GM23338 (cell line): ENCODE results near the gene MOB3B. TPM values are rescaled to one million over a fixed set of nuclear protein-coding genes. Genes with fewer than 3 reads are reported as not detected.

ENCODE experiments used
- ATAC-seq: fragments of 200-7000 bp; cut with Tn5 transposase; 3 replicates; pipeline ENCODE4 v1.9.1; 2020
- DNase-seq: peaks from one replicate; pipeline ENCODE4 v3.0.0-alpha.2; 2015; ENCODE audit warnings: low spot score
- H2AFZ ChIP-seq: fragments of 200-600 bp; sonication (generic); 2 replicates; pipeline ENCODE4 v1.8.0; 2016; ENCODE audit warnings: antibody characterized with exemption, mild to moderate bottlenecking, moderate library complexity
- H3F3A ChIP-seq: fragments of 200-600 bp; sonication (generic); replicated peaks from 2 replicates; pipeline ENCODE4 v1.8.0; 2017; ENCODE audit warnings: antibody characterized with exemption, mixed run types, low read depth
- H3K27ac ChIP-seq: fragments of 200-600 bp; sonication (generic); 2 replicates; pipeline ENCODE4 v1.6.1; 2016; ENCODE audit warnings: low read depth
- H3K27me3 ChIP-seq: fragments of 200-600 bp; sonication (generic); 2 replicates; pipeline ENCODE4 v1.8.0; 2016; ENCODE audit warnings: mild to moderate bottlenecking, mixed run types, moderate library complexity; ENCODE audit not compliant: insufficient read depth
- H3K36me3 ChIP-seq: fragments of 200-600 bp; sonication (generic); 2 replicates; pipeline ENCODE4 v1.8.0; 2016; ENCODE audit warnings: mild to moderate bottlenecking; ENCODE audit not compliant: insufficient read depth
- H3K4me1 ChIP-seq: fragments of 200-600 bp; sonication (generic); 2 replicates; pipeline ENCODE4 v1.8.0; 2016; ENCODE audit warnings: mild to moderate bottlenecking, moderate library complexity; ENCODE audit not compliant: insufficient read depth
- H3K4me2 ChIP-seq: fragments of 200-600 bp; sonication (generic); 2 replicates; pipeline ENCODE4 v1.7.1; 2017; ENCODE audit warnings: mixed run types
- H3K4me3 ChIP-seq: fragments of 200-600 bp; sonication (generic); 2 replicates; pipeline ENCODE4 v1.6.1; 2016; ENCODE audit warnings: mixed run types
- H3K79me2 ChIP-seq: fragments of 200-600 bp; sonication (generic); replicated peaks from 2 replicates; pipeline ENCODE4 v1.8.0; 2017; ENCODE audit warnings: mild to moderate bottlenecking; ENCODE audit not compliant: insufficient read depth
- H3K9me2 ChIP-seq: fragments of 200-600 bp; sonication (generic); 2 replicates; pipeline ENCODE4 v1.8.0; 2017; ENCODE audit not compliant: insufficient read depth
- H4K20me1 ChIP-seq: fragments of 200-600 bp; sonication (generic); replicated peaks from 2 replicates; pipeline ENCODE4 v1.8.0; 2017; ENCODE audit warnings: mild to moderate bottlenecking; ENCODE audit not compliant: insufficient read depth
- H3K27ac Mint-ChIP-seq: 2 replicates; pipeline ENCODE4 v1.8.0; 2020; ENCODE audit warnings: inconsistent platforms, mild to moderate bottlenecking, moderate library complexity, mixed read lengths
- H3K27me3 Mint-ChIP-seq: 3 replicates; pipeline ENCODE4 v1.8.0; 2022; ENCODE audit warnings: low read depth, mild to moderate bottlenecking, moderate library complexity, mixed read lengths, inconsistent platforms; ENCODE audit not compliant: insufficient read depth, poor library complexity
- H3K36me3 Mint-ChIP-seq: 3 replicates; pipeline ENCODE4 v1.8.0; 2021; ENCODE audit warnings: low read depth, mild to moderate bottlenecking, inconsistent platforms, moderate library complexity, mixed read lengths
- H3K4me1 Mint-ChIP-seq: 3 replicates; pipeline ENCODE4 v1.8.0; 2020; ENCODE audit warnings: mild to moderate bottlenecking, inconsistent platforms, mixed read lengths
- H3K4me3 Mint-ChIP-seq: 3 replicates; pipeline ENCODE4 v1.8.0; 2021; ENCODE audit warnings: moderate library complexity, mild to moderate bottlenecking, inconsistent platforms, mixed read lengths
- H3K9me3 Mint-ChIP-seq: 3 replicates; pipeline ENCODE4 v1.8.0; 2020; ENCODE audit warnings: moderate library complexity, mild to moderate bottlenecking, inconsistent platforms, mixed read lengths
- EZH2 ChIP-seq: fragments of 200-600 bp; sonication (generic); IDR thresholded peaks from one replicate; pipeline ENCODE4 v1.8.0; 2017; ENCODE audit warnings: antibody characterized with exemption, mild to moderate bottlenecking, low read depth; ENCODE audit not compliant: unreplicated experiment
- NANOG ChIP-seq: IDR thresholded peaks from 2 replicates; pipeline ENCODE4 v1.6.1; 2016; ENCODE audit warnings: antibody characterized with exemption, borderline replicate concordance
- POLR2AphosphoS5 ChIP-seq: IDR thresholded peaks from 2 replicates; pipeline ENCODE4 v1.6.1; 2016; ENCODE audit warnings: antibody characterized with exemption, low read depth
- STAT1 ChIP-seq: IDR thresholded peaks from one replicate; pipeline ENCODE4 v1.6.1; 2016; ENCODE audit warnings: antibody characterized with exemption; ENCODE audit not compliant: unreplicated experiment
- ZNF114 ChIP-seq: fragments of 250-450 bp; sonication (Bioruptor Pico); IDR thresholded peaks from 2 replicates; pipeline ENCODE4 v1.5.0; 2020; ENCODE audit warnings: mild to moderate bottlenecking, moderate library complexity
- ZNF331 ChIP-seq: fragments of 250-450 bp; sonication (Bioruptor Pico); IDR thresholded peaks from 2 replicates; pipeline ENCODE4 v1.5.0; 2020; ENCODE audit warnings: low read depth, mild to moderate bottlenecking, moderate library complexity
- polyA plus RNA-seq: library from polyadenylated mRNA; unstranded; fragments of >200 nt; fragmentation: Nextera tagmentation; extraction: Ambion mirVana; gene quantifications from 2 replicates; pipeline ENCODE4 v1.2.1, GENCODE V29; 2016
- total RNA-seq: library from RNA; depleted of rRNA; stranded (reverse); fragments of >200 nt; shearing (Covaris generic); gene quantifications from 2 replicates; pipeline ENCODE4 v1.2.3, GENCODE V29; 2014
- TF ChIP-seq, protein P1 (sequence below): fragments of 250-450 bp; sonication (Bioruptor Pico); IDR thresholded peaks from 2 replicates; pipeline ENCODE4 v1.5.0; 2020; ENCODE audit warnings: mild to moderate bottlenecking, moderate library complexity
- TF ChIP-seq, protein P2 (sequence below), 2 experiments: fragments of 200-600 bp in 1 of 2; sonication (generic) in 1 of 2; conservative IDR thresholded peaks; 2 replicates each; pipeline versions ENCODE4 v1.5.1 to v1.6.1; 2016 to 2017; ENCODE audit warnings: antibody characterized with exemption in 2 of 2, low read depth in 2 of 2, mild to moderate bottlenecking in 2 of 2, moderate library complexity in 1 of 2
- TF ChIP-seq, protein P3 (sequence below): IDR thresholded peaks from one replicate; pipeline ENCODE4 v1.6.1; 2018; ENCODE audit warnings: antibody characterized with exemption; ENCODE audit not compliant: unreplicated experiment

The MOB3B gene
- total and polyA plus RNA-seq, 2 experiments from 2014 or later = 7.6 to 12.1 TPM

DNA sequence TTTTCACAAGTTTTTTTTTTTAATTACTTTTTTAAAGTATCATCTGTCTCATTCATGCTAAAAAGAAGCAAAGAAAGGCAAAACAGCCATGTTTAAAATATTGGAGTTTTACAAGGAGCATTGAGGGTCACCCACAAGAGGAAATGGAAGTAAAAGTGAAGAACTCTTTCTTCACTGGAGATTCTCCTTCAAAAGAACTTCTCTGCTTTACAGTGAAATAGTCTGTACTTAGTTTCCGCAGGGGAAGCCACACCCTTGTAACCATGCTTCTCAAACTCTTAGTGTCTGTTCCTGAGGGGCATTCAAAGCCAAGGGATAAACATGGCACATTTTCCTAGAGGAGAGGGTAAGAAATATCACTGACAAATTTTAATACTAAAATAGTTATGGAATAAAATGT lies 35.1 kb upstream of the MOB3B start:
- H3K9me3 Mint-ChIP-seq = no peaks in the 10 kb centered on the region
- Histone ChIP-seq H3K4me1 (no peaks in the 10 kb centered on the region), H3K9me2 (no peaks in the 10 kb centered on the region), H3K27ac (no peak overlapping the region), H3K4me3 (no peak overlapping the region), H3K27me3 (no peaks in the 10 kb centered on the region), H3K79me2 (peaks cover 24% of the 10 kb centered on the region), H2AFZ (no peak overlapping the region), H3F3A (no peaks in the 10 kb centered on the region), H3K4me2 (no peak overlapping the region), H4K20me1 (0 out of 2 replicates have a peak, but pooled peaks cover 3% of the 10 kb centered on the region), H3K36me3 (peaks cover 9% of the 10 kb centered on the region; the same call in 1 of the 2 replicates)
- no peaks in the 10 kb centered on the region for H3K4me1 Mint-ChIP-seq
- TF ChIP-seq ZNF114 (CRISPR knock-in tag) (no peak), NANOG (no peak), ZNF331 (CRISPR knock-in tag) (no peak), POLR2AphosphoS5 (no peak)
- TF ChIP-seq, protein P1, sequence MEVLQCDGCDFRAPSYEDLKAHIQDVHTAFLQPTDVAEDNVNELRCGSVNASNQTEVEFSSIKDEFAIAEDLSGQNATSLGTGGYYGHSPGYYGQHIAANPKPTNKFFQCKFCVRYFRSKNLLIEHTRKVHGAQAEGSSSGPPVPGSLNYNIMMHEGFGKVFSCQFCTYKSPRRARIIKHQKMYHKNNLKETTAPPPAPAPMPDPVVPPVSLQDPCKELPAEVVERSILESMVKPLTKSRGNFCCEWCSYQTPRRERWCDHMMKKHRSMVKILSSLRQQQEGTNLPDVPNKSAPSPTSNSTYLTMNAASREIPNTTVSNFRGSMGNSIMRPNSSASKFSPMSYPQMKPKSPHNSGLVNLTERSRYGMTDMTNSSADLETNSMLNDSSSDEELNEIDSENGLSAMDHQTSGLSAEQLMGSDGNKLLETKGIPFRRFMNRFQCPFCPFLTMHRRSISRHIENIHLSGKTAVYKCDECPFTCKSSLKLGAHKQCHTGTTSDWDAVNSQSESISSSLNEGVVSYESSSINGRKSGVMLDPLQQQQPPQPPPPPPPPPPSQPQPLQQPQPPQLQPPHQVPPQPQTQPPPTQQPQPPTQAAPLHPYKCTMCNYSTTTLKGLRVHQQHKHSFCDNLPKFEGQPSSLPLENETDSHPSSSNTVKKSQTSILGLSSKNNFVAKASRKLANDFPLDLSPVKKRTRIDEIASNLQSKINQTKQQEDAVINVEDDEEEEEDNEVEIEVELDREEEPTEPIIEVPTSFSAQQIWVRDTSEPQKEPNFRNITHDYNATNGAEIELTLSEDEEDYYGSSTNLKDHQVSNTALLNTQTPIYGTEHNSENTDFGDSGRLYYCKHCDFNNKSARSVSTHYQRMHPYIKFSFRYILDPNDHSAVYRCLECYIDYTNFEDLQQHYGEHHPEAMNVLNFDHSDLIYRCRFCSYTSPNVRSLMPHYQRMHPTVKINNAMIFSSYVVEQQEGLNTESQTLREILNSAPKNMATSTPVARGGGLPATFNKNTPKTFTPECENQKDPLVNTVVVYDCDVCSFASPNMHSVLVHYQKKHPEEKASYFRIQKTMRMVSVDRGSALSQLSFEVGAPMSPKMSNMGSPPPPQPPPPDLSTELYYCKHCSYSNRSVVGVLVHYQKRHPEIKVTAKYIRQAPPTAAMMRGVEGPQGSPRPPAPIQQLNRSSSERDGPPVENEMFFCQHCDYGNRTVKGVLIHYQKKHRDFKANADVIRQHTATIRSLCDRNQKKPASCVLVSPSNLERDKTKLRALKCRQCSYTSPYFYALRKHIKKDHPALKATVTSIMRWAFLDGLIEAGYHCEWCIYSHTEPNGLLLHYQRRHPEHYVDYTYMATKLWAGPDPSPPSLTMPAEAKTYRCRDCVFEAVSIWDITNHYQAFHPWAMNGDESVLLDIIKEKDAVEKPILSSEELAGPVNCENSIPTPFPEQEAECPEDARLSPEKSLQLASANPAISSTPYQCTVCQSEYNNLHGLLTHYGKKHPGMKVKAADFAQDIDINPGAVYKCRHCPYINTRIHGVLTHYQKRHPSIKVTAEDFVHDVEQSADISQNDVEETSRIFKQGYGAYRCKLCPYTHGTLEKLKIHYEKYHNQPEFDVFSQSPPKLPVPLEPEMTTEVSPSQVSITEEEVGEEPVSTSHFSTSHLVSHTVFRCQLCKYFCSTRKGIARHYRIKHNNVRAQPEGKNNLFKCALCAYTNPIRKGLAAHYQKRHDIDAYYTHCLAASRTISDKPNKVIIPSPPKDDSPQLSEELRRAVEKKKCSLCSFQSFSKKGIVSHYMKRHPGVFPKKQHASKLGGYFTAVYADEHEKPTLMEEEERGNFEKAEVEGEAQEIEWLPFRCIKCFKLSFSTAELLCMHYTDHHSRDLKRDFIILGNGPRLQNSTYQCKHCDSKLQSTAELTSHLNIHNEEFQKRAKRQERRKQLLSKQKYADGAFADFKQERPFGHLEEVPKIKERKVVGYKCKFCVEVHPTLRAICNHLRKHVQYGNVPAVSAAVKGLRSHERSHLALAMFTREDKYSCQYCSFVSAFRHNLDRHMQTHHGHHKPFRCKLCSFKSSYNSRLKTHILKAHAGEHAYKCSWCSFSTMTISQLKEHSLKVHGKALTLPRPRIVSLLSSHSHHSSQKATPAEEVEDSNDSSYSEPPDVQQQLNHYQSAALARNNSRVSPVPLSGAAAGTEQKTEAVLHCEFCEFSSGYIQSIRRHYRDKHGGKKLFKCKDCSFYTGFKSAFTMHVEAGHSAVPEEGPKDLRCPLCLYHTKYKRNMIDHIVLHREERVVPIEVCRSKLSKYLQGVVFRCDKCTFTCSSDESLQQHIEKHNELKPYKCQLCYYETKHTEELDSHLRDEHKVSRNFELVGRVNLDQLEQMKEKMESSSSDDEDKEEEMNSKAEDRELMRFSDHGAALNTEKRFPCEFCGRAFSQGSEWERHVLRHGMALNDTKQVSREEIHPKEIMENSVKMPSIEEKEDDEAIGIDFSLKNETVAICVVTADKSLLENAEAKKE (CRISPR knock-in tag) = no peak
- H3K27me3 Mint-ChIP-seq = no peaks in the 10 kb centered on the region
- peaks cover 14% of the 10 kb centered on the region; the same call in 2 of the 3 replicates for H3K36me3 Mint-ChIP-seq
- no peak for ATAC-seq
- DNase-seq = no peak
- no peak overlapping the region for H3K27ac Mint-ChIP-seq
- no peak overlapping the region for H3K4me3 Mint-ChIP-seq

DNA sequence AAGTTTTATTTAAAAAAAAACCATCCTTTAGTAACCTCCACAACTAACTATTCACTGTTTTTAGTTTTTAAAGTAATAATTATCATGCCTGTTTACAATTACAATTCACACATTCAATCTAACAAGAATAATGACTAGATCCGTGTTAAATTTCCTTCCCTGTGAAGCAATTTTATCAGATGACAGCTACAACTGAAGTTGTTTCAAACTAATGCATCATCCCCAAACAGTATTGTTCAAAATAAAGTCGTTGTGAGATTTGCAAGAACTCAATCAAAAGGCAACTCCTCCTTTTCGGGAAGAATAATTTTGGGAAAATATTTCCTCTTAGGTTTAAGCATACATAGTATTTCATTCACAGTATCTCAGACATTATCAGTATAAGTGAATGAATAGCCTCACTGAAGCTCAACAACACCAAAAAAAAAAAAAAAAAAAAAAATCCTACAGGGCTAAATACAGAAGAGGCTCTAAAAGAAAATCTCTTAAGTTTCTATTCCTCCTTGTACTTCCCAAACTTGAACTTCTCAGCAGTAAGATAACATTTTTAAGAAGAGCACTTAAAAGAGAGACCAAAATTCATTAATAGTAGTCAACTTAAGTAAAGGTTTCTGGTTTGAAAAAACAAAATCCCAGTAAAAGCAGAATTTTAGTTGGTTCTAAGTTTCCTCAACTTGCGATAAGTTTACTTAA lies 34.3 kb upstream of the MOB3B start:
- Histone ChIP-seq H3F3A (no peaks in the 10 kb centered on the region), H3K27ac (no peak overlapping the region), H3K4me2 (no peak overlapping the region), H3K4me3 (no peak overlapping the region), H2AFZ (no peak overlapping the region), H3K36me3 (peaks cover 11% of the 10 kb centered on the region; the same call in 1 of the 2 replicates), H3K9me2 (no peaks in the 10 kb centered on the region), H3K27me3 (no peaks in the 10 kb centered on the region), H3K79me2 (peaks cover 16% of the 10 kb centered on the region), H3K4me1 (no peaks in the 10 kb centered on the region), H4K20me1 (0 out of 2 replicates have a peak, but pooled peaks cover 3% of the 10 kb centered on the region)
- peaks cover 14% of the 10 kb centered on the region; the same call in 2 of the 3 replicates for H3K36me3 Mint-ChIP-seq
- ATAC-seq = no peak
- H3K27me3 Mint-ChIP-seq = no peaks in the 10 kb centered on the region
- no peak overlapping the region for H3K27ac Mint-ChIP-seq
- no peaks in the 10 kb centered on the region for H3K9me3 Mint-ChIP-seq
- DNase-seq = no peak
- no peaks in the 10 kb centered on the region for H3K4me1 Mint-ChIP-seq
- no peak overlapping the region for H3K4me3 Mint-ChIP-seq
- TF ChIP-seq ZNF331 (CRISPR knock-in tag) = no peak
- no peak for TF ChIP-seq EZH2
- TF ChIP-seq, protein P2, sequence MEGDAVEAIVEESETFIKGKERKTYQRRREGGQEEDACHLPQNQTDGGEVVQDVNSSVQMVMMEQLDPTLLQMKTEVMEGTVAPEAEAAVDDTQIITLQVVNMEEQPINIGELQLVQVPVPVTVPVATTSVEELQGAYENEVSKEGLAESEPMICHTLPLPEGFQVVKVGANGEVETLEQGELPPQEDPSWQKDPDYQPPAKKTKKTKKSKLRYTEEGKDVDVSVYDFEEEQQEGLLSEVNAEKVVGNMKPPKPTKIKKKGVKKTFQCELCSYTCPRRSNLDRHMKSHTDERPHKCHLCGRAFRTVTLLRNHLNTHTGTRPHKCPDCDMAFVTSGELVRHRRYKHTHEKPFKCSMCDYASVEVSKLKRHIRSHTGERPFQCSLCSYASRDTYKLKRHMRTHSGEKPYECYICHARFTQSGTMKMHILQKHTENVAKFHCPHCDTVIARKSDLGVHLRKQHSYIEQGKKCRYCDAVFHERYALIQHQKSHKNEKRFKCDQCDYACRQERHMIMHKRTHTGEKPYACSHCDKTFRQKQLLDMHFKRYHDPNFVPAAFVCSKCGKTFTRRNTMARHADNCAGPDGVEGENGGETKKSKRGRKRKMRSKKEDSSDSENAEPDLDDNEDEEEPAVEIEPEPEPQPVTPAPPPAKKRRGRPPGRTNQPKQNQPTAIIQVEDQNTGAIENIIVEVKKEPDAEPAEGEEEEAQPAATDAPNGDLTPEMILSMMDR (conservative IDR thresholded peaks at IDR 0.05; ENCODE audit: low read depth in 2 of 2) = no peak
- TF ChIP-seq STAT1 = no peak
- TF ChIP-seq, protein P3, sequence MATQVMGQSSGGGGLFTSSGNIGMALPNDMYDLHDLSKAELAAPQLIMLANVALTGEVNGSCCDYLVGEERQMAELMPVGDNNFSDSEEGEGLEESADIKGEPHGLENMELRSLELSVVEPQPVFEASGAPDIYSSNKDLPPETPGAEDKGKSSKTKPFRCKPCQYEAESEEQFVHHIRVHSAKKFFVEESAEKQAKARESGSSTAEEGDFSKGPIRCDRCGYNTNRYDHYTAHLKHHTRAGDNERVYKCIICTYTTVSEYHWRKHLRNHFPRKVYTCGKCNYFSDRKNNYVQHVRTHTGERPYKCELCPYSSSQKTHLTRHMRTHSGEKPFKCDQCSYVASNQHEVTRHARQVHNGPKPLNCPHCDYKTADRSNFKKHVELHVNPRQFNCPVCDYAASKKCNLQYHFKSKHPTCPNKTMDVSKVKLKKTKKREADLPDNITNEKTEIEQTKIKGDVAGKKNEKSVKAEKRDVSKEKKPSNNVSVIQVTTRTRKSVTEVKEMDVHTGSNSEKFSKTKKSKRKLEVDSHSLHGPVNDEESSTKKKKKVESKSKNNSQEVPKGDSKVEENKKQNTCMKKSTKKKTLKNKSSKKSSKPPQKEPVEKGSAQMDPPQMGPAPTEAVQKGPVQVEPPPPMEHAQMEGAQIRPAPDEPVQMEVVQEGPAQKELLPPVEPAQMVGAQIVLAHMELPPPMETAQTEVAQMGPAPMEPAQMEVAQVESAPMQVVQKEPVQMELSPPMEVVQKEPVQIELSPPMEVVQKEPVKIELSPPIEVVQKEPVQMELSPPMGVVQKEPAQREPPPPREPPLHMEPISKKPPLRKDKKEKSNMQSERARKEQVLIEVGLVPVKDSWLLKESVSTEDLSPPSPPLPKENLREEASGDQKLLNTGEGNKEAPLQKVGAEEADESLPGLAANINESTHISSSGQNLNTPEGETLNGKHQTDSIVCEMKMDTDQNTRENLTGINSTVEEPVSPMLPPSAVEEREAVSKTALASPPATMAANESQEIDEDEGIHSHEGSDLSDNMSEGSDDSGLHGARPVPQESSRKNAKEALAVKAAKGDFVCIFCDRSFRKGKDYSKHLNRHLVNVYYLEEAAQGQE = no peak
- no peak for TF ChIP-seq NANOG
- no peak for TF ChIP-seq POLR2AphosphoS5
- no peak for TF ChIP-seq ZNF114 (CRISPR knock-in tag)
